SIG-M5 (cell line): ENCODE results near the gene RMND1.
"Not testable (repeated sequence)": the region's sequence is repeated elsewhere in the genome, so short reads cannot be mapped to it uniquely, and the experiment has no call there.

Experiments
- DNase-seq: peaks from one replicate; lab custom pipeline; 2025; lab: John Stamatoyannopoulos, UW

Gene RMND1

DNA sequence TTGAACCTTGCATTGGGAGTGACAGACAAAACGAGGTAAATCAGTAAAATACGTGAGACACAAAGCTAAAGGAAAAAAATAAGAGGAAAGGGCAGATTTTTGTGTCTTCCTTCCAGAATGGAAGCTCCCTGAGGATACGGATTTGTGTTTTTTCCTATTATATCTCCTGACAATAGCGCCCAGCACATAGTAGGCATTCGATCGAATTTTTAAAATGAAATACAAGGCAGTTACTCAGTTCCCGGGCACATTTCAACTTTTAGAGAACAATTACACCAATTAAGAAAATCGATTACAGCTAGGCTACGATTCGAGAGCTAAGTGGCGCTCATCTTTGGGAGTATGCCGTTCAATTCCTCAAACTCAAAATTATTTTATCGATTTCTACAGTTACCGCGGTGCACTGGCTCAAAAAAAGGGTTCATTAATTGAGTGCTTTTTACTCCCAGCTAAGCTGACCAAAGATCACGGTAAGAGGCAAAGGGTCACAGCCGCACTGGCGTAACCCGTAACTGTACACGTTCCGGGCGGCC, 443 bp downstream of the RMND1 start:
- no peak for DNase-seq

DNA sequence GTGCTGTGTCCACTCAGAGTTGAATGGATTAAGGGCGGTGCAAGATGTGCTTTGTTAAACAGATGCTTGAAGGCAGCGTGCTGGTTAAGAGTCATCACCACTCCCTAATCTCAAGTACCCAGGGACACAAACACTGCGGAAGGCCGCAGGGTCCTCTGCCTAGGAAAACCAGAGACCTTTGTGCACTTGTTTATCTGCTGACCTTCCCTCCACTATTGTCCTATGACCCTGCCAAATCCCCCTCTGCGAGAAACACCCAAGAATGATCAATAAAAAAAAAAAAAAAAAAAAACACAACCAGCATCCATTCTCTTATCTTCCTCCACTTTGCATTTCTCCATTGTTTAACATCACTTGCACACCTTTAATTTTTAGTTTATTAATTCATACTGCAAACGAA, 998 bp downstream of the RMND1 start:
- DNase-seq = not testable (repeated sequence)

DNA sequence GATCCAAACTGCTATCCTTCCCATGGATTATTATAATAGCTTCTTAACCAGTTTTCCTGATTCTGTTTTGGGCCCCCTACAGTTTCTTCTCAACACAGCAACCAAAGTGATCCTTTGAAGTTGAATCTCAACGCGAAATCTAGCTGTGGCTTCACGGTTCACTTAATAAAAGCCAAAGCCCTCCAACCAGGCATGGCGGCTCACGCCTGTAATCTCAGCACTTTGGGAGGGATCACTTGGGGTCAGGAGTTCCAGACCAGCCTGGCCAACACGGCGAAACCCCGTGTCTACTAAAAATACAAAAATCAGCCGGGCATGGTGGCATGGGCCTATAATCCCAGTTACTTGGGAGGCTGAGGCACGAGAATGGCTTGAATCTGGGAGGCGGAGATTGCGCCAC, 3.3 kb downstream of the RMND1 start:
- DNase-seq = no peak

- no peak for DNase-seq
Observed at GRCh38 chr6:151447237-151447636, 4.7 kb downstream of the RMND1 start.

DNA sequence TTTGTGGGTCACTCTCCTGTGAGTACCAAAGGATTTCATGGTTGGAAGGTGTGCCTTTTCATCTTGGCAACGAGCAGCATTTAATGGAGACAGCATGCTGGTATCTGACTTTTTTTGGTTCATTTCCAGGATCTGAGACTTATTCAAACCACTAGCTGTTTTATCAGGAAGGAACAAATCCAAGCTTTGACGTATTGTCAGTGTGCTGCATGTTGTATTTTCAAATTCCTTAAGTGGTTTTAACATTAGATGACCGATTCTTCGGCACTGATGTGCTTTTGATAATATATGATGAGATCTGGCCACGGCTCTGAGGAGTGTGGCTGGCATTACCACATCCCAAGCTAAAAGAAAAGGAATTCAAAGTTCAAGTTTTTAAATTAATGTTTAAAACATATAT, 6.4 kb downstream of the RMND1 start:
- DNase-seq = no peak

DNA sequence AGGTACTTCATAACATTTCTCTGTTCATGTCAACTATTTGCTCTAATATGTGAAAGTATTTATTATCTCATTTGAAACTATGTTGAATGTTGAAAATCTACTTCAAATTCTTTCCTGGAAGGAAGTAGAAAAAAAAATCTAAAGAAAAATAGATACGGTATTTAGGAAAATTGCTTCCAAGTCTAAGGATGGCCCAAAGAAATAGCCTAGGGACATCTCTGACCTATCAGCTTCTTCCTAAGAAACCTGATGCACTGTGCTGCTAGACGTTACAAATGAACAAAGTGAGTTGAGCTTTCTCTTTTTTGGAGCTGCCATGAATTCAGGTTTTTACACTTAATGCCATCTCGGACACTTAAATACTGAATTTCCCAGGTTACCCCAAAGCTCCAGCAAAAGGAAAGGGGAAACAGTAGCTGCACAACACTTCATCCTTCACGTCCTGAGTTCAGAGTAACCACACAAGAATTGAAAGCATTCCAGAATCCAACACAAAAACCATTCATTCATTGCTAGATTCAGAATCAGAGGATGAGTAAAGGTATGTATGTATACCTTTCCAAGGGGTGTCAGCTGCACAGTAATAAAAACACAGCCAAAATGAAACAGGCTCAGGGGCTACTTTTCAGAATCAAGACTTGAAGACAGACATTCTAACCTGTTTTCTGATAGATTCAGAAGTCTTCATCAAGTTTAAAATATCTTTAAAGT, 7.9 kb downstream of the RMND1 start:
- DNase-seq = no peak

GRCh38 chr6:151443454-151443853, 8.5 kb downstream of the RMND1 start:
- DNase-seq = no peak

DNA sequence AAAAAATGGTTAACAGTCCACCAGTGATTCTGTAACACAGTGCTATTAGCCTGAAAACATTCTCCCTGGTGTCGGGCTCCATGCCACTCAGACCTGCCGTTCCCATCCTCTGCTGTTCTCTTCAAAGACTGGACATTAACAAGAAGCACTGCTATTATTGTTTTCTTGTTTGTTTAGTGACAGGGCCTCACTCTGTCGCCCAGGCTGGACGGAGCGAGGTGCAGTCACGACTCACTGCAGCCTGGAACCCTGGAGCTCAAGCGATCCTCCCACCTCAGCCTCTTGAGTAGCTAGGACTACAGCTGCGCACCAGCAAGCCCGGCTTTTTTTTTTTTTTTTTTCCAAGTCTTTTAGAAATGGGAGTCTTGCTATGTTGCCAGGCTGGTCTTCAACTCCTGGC, 9.6 kb downstream of the RMND1 start:
- no peak for DNase-seq

GRCh38 chr6:151441390-151442166, 10.3 kb downstream of the RMND1 start:
- DNase-seq = no peak

DNA sequence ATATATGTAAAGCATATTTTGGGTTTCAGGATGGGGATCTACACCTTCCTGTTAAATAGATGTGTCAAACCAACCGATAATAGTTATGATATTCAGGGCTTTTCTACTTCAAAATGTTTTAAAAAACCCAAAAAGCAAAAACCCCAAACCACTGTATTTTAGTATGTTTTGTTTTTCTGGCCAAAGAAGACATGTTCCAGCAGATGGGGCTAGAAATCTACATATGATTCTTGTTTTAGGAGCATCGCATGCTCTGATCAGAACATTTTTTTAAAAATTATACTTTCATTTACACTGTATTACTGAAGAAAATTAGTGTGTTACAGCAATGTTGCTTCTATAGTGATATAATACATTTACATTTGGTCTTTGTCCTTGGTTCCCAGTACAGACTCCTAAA, 11.0 kb downstream of the RMND1 start:
- DNase-seq = no peak

GRCh38 chr6:151440498-151440897, 11.4 kb downstream of the RMND1 start:
- DNase-seq = no peak

DNA sequence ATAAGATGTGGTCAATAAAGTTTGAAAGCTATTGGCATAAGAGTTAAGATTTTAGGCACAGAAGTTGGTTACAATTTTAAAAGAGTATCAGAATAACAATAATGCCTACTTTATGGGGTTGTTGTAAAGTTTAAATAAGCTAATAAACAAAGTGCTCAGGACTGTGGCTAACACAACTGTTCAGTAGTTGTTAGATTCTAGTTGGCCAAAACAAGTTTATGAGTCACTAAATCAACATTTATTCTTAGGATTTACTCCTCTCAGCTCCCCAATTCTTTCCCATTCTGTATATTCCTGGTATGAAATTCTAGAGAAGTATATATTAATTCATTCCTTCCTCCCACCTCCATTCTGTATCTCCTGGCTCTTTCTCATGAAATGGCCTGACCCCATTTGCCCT, 14.5 kb downstream of the RMND1 start:
- no peak for DNase-seq

DNA sequence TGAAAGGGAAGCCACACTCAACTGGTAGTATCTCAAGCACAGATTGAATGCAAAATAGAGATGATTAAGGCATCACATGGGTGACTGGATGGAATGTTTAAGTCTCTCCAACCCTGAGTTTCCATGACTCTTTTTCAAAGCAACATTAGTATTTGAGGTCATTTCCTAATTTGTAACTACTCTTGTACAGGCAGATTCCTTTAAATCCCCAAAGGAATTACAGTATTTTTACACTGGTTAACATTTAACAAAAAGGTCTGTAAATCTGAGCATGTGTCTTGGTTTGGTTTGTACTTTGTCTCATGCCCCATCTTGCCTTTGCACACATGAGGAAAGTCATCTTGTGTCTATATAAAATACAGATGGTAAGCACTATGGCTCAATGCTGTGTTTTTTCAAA, 15.1 kb downstream of the RMND1 start:
- DNase-seq = no peak

- DNase-seq = no peak
Observed at GRCh38 chr6:151436300-151436699, 15.6 kb downstream of the RMND1 start.

DNA sequence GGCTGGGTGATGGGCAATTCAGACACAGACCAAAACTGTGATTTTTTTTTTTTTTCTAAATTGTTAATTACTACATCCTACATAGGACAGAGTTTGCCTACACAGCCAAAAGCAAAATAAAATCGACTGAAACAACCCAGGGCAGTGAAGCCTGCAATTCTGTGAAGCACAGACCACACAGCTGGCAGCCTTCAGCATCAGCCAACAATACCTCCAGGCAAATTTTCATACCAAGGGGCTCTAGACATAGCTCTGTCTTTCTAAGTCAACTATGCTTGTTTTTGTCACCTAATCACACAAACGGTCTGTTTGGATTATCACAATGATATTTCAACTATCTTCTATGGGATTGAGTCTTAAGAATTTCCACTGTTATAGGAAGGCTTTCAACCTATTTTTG, 17.6 kb downstream of the RMND1 start:
- DNase-seq = no peak

GRCh38 chr6:151432651-151433050, 19.3 kb downstream of the RMND1 start:
- DNase-seq = no peak

DNA sequence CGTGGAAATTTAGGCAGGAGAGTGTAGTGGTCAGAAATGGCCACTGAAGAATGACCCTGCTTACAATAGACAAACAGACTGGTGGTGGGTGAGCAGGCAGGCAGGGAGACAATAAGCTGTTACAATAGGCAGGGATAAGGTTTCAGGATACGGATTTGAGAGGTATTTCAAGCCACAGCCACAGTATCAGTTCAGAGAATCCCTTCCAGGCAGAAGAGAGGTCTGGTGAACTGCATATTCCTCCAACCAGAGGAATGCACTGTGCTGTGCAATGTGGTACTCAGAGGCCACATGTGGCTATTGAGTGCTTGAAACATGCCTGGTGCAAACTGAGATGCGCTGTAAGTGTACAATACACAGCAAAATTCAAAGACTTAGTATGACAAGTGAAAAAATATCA, 20.6 kb downstream of the RMND1 start:
- DNase-seq = no peak

DNA sequence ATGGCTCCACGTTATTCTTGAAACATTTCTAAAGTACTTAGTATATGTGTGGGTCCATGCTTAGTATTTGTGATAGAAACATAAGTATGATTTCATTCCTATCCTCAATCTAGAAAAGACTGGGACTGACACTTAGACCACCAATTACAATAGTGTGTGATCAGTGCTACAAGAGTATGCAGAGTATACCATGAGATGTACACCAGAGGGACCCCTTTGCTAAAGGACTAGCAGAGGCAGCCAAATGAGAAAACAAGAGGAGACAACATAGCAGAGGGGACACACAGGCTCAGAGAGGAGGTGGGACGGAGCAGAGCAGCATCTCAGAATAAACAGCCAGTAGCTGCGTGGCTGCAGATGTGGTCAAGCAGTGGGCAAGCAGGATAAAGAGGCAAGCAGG, 21.0 kb downstream of the RMND1 start:
- DNase-seq = no peak

DNA sequence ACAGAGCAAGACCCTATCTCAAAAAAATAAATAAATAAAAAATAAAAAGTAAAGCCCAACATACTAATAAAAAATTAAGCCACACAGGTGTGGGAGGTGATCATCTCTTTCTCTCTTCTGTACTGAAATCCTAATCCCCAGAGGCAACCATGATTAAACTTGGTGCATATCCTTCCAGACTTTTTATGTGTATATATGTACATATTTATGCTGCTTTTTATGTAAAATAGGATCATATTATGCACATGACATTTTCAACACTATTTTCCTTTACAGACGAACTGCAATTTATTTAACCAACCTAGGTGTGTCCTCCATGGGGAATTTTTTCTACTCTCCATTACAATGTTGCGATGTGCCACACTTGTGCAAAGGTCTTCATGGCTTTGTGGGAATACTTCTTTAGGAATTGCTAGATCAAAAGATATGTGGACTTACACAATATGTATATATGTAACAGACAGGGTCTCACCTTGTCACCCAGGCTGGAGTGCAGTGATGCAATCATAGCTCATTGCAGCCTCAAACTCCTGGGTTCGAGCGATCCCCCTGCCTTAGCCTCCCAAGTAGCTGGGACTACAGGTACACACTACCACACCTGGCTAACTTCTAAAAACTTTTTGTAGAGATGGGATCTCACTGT, 23.7 kb downstream of the RMND1 start:
- DNase-seq = no peak

- DNase-seq = no peak
Observed at GRCh38 chr6:151425561-151425960, 26.4 kb downstream of the RMND1 start.

DNA sequence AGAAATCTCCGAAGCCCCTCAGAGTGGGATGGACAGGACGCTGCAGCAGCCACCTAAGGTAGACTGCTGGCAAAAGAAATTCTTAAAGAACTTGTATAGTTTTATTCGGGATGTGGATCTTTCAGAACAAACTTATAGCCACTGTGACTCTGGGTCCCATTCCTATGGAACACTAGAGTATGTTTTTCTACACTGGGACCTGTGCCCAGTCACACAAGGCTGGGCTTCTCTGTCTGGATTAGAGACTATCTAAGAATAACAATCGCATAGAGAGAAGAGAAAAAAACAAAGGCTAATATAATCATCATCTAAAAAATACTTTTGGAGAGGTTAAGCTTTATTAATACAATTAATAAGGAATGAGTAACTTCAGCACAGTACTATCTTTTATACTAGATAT, 28.9 kb downstream of the RMND1 start:
- no peak for DNase-seq

GRCh38 chr6:151417477-151417876, 34.4 kb downstream of the RMND1 start:
- DNase-seq = no peak

GRCh38 chr6:151414641-151415260, 37.2 kb downstream of the RMND1 start:
- no peak for DNase-seq
